Body of pancreas (tissue), 4 donors: Measurements from ENCODE around the gene ATG16L2. TPM values are rescaled to one million over a fixed set of nuclear protein-coding genes. Genes with fewer than 3 reads are reported as not detected.

Source experiments
- ATAC-seq: fragments of 150-250 bp; one replicate; pipeline ENCODE4 v1.9.1; 2016
- DNase-seq, 4 donors: peaks; one replicate each; pipeline ENCODE4 v3.0.0-alpha.2; 2019
- H3K27ac ChIP-seq, 4 donors: fragments of 200-600 bp; sonication (generic); 1 replicate in 3 of 4; 2 replicates in 1 of 4; pipeline versions ENCODE4 v1.5.1 to v1.6.1; 2016 to 2019; ENCODE audit warnings: mild to moderate bottlenecking in 1 of 4, mixed read lengths in 1 of 4, moderate library complexity in 1 of 4
- H3K27me3 ChIP-seq, 2 donors: fragments of 200-600 bp; sonication (generic); one replicate each; pipeline ENCODE4 v1.6.0; 2016; ENCODE audit warnings: mild to moderate bottlenecking in 1 of 2
- H3K36me3 ChIP-seq, 2 donors: fragments of 200-600 bp; sonication (generic); replicated peaks in 1 of 2; 2 replicates each; pipeline ENCODE4 v1.5.1; 2016; ENCODE audit warnings: low read depth in 2 of 2; ENCODE audit not compliant: insufficient read depth in 1 of 2
- H3K4me1 ChIP-seq: fragments of 200-600 bp; sonication (generic); one replicate; pipeline ENCODE4 v1.6.0; 2016
- H3K4me3 ChIP-seq, 2 donors: fragments of 200-600 bp; sonication (generic); 1 replicate in 1 of 2; 2 replicates in 1 of 2; pipeline ENCODE4 v1.5.1; 2016 to 2019
- H3K9me3 ChIP-seq, 3 donors: fragments of 200-600 bp; sonication (generic); 1 replicate in 2 of 3; 2 replicates in 1 of 3; pipeline ENCODE4 v1.5.1; 2016
- CTCF ChIP-seq, 7 experiments: fragments of 450-650 bp in 4 of 7; fragments of 200-600 bp in 3 of 7; sonication (generic) in 3 of 7; IDR thresholded peaks; one replicate each; pipeline ENCODE4 v1.5.1; 2016 to 2019; ENCODE audit warnings: antibody characterized with exemption in 7 of 7
- POLR2A ChIP-seq, 3 donors: fragments of 450-650 bp; IDR thresholded peaks; one replicate each; pipeline ENCODE4 v1.6.1; 2016; ENCODE audit warnings: antibody characterized with exemption in 3 of 3, mild to moderate bottlenecking in 2 of 3
- WGBS, 2 donors: methylation state at CpG; one replicate each; pipeline ENCODE4 v1.1.5; 2017; 5-methylcytosine and 5-hydroxymethylcytosine counted together
- intact Hi-C: fragments of 100-400 bp; cut with DNase I; formaldehyde crosslinking; loops from one replicate; pipeline ENCODE4 v1.15.1; 2023
- total RNA-seq, 2 donors: library from RNA; depleted of rRNA; stranded (reverse); fragments of >200 nt; gene quantifications; one replicate each; pipeline ENCODE4 v1.1.0, GENCODE V29; 2016

ATG16L2 gene
- total RNA-seq, 2 donors from 2014 or later: 27.5 to 28.3 TPM

- 88 to 90% methylated on average over 4 to 5 of the region's 5 CpGs for WGBS, 2 donors
- no peak for DNase-seq
- no peak for ATAC-seq
- Histone ChIP-seq H3K36me3 (no peaks in the 10 kb centered on the region), H3K27me3 (no peaks in the 10 kb centered on the region), H3K27ac (no peak overlapping the region), H3K4me1 (peaks cover 8% of the 10 kb centered on the region), H3K9me3 (no peaks in the 10 kb centered on the region), H3K4me3 (no peak overlapping the region)
- intact Hi-C loops: loop anchor here (5.0 kb wide), 1 partner anchor 347 kb away; no protein-coding TSS in a partner anchor
- TF ChIP-seq CTCF (IDR thresholded peaks at IDR 0.05) (no peak), POLR2A (IDR thresholded peaks at IDR 0.05) (no peak)
These were observed 15.8 kb downstream of the ATG16L2 start for GRCh38 chr11:72829884-72830533.

GRCh38 chr11:72831521-72832300 lies 17.5 kb downstream of the ATG16L2 start:
- peak; percentile 94 for ATAC-seq
- intact Hi-C loops: loop anchor here (5.0 kb wide), 1 partner anchor 346 kb away; no protein-coding TSS in a partner anchor
- 34 to 37% methylated on average over 11 to 13 of the region's 13 CpGs for WGBS, 2 donors
- Histone ChIP-seq H3K36me3 (no peaks in the 10 kb centered on the region), H3K9me3 (no peaks in the 10 kb centered on the region), H3K4me3 (no peak overlapping the region), H3K4me1 (peaks cover 8% of the 10 kb centered on the region), H3K27me3 (no peaks in the 10 kb centered on the region), H3K27ac (peak overlapping the region in 1 of 4 donors; percentile 26)
- no peak for TF ChIP-seq POLR2A (IDR thresholded peaks at IDR 0.05)
- TF ChIP-seq CTCF (IDR thresholded peaks at IDR 0.05): peak; percentile 88 to 98 (median 96)
- peak; percentile 87 to 90 (median 88) for DNase-seq

GRCh38 chr11:72832301-72833082 lies 18.3 kb downstream of the ATG16L2 start:
- no peaks in the 10 kb centered on the region for H3K27me3 ChIP-seq
- TF ChIP-seq CTCF (IDR thresholded peaks at IDR 0.05): no peak
- TF ChIP-seq POLR2A (IDR thresholded peaks at IDR 0.05): no peak
- H3K36me3 ChIP-seq: peaks cover 0 to 1% of the 10 kb centered on the region in 2 donors
- no peak overlapping the region for H3K4me3 ChIP-seq
- H3K9me3 ChIP-seq: no peaks in the 10 kb centered on the region
- H3K4me1 ChIP-seq: peaks cover 8% of the 10 kb centered on the region
- DNase-seq (no peak), ATAC-seq (no peak)
- WGBS, 2 donors: 69 to 97% methylated on average over 5 to 9 of the region's 9 CpGs
- H3K27ac ChIP-seq: peak overlapping the region in 1 of 4 donors; percentile 26
- intact Hi-C loops: loop anchor here (5.0 kb wide), 1 partner anchor 345 kb away; no protein-coding TSS in a partner anchor

DNA sequence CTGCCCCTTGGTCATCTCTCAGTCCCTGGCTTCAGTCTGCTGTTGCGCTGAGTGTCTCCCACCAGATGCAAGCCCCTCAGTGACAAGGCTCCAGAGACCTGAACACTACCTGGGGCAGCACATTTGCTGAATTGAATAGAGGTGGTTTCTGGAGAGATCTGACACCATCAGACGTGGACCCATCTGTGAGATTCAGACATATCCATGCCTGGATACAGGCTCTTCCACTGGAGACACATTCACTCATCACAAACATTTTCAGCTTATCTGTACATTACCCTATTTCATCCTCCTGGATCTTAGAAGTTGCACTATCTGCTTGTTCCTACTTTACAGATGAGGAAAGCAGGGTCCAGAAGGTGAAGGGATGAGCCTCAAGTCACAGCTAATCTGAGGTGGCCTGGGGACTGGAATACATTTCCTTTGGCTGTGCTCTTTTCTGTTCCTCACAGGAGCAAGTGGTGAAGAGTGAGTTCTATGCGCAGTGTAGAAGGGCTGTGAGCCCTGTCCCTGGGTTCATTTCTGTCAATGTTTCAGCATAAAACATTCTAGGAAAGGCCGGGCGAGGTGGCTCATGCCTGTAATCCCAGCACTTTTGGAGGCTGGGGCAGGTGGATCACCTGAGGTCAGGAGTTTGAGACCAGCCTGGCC lies 19.0 kb downstream of the ATG16L2 start:
- no peak for ATAC-seq

More for the DNA sequence above, 19.0 kb downstream of the ATG16L2 start:
- intact Hi-C loops: loop anchor here (5.0 kb wide), 1 partner anchor 344 kb away; no protein-coding TSS in a partner anchor
- H3K27me3 ChIP-seq: no peaks in the 10 kb centered on the region
- peaks cover 0 to 5% of the 10 kb centered on the region in 2 donors for H3K36me3 ChIP-seq
- H3K4me1 ChIP-seq: peaks cover 8% of the 10 kb centered on the region
- no peak overlapping the region for H3K4me3 ChIP-seq
- 95% methylated on average over 5 of the region's 5 CpGs for WGBS, 2 donors
- H3K27ac ChIP-seq: peak overlapping the region in 2 of 4 donors; percentile 26 to 58
- H3K9me3 ChIP-seq: no peaks in the 10 kb centered on the region
- TF ChIP-seq CTCF (IDR thresholded peaks at IDR 0.05): no peak
- no peak for TF ChIP-seq POLR2A (IDR thresholded peaks at IDR 0.05)
- no peak for DNase-seq
